ENCODE measurements around the gene METTL25.

The METTL25 gene

DNA sequence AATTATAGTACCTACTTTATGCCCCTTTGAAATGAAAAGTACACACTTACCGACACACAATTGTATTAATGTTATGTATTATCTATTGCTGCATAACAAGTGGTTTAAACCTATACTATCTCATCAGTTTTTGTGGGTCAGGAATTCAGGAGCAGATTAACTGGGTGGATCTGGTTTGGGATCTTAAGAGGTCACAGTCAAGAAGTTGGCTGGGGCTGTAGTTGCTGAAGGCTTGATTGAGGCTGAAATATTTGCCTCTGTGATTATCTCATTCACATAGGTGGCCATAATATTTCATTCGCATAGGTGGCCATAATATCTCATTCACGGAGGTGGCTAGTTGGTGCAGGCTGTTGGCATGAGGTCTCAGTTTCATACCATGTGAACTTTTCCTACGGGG, 5.7 kb downstream of the METTL25 start:
- TF ChIP-seq, protein P1, sequence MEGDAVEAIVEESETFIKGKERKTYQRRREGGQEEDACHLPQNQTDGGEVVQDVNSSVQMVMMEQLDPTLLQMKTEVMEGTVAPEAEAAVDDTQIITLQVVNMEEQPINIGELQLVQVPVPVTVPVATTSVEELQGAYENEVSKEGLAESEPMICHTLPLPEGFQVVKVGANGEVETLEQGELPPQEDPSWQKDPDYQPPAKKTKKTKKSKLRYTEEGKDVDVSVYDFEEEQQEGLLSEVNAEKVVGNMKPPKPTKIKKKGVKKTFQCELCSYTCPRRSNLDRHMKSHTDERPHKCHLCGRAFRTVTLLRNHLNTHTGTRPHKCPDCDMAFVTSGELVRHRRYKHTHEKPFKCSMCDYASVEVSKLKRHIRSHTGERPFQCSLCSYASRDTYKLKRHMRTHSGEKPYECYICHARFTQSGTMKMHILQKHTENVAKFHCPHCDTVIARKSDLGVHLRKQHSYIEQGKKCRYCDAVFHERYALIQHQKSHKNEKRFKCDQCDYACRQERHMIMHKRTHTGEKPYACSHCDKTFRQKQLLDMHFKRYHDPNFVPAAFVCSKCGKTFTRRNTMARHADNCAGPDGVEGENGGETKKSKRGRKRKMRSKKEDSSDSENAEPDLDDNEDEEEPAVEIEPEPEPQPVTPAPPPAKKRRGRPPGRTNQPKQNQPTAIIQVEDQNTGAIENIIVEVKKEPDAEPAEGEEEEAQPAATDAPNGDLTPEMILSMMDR (IDR thresholded peaks at IDR 0.05; ENCODE audit: insufficient read depth, missing control alignments): no peak
- DNase-seq (ENCODE audit: insufficient read length, low spot score) (no peak), FAIRE-seq (no peak)

DNA sequence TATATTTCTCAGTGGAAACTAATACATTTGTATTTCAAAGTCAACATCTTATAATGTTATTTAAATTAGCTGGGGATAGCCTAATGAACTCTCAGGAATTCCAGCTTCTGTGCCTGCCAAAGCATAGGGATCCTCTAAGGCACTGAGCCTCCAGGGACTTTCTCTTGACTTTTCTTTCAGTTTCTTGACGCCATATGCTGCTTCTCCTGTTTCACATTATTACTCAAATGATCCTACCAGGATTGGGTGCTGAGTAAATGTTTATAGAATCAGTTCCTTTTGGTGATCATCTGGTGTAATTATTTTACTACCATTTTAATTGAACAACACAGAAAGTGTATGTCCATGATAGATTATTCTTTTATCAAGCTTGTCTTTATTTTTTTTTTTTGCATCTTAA, 7.9 kb downstream of the METTL25 start:
- DNase-seq (ENCODE audit: insufficient read length, low spot score) (no peak), FAIRE-seq (peak; percentile 53)
- TF ChIP-seq, protein P1 (IDR thresholded peaks at IDR 0.05; ENCODE audit: insufficient read depth, missing control alignments): no peak

DNA sequence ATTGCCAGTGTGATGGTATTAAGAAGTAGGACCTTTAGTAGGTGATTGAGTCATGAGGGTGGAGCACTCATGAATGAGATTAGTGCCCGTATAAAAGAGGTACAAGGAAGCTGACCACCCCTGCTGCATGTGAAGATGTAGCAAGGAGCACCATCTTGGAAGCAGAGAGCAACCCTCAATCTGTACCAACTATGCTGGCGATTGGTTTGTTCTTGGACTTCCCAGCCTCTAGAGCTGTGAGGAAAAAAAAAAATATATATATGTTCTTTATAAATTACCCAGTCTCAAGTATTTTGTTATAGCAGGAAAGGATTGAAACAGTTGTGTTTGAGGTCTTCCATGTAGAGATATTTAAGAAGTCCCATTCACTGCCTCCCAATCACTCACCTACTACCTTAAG, 16.9 kb downstream of the METTL25 start:
- no peak for FAIRE-seq
- TF ChIP-seq, protein P1 (IDR thresholded peaks at IDR 0.05; ENCODE audit: insufficient read depth, missing control alignments): no peak
- no peak for DNase-seq (ENCODE audit: insufficient read length, low spot score)

DNA sequence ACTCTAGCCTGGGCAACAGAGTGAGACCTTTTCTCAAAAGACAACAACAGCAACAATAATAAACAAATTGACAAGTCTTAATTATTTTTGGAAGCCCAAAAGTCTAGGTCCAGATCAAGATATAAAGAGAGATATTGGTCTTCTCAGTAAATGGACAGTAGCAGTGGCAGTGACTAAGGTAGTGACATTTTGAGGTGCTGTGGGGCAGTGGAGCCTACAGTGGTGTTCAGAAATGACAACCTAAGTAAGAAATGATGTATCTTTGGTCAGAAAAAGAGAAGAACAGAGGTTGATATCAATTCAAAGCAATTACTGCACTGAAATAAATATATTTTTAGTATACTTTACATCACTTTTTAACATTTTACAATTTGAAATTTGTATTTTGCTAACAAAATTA, 20.7 kb downstream of the METTL25 start:
- TF ChIP-seq, protein P1 (IDR thresholded peaks at IDR 0.05; ENCODE audit: insufficient read depth, missing control alignments): no peak
- no peak for DNase-seq (ENCODE audit: insufficient read length, low spot score)
- FAIRE-seq: no peak

DNA sequence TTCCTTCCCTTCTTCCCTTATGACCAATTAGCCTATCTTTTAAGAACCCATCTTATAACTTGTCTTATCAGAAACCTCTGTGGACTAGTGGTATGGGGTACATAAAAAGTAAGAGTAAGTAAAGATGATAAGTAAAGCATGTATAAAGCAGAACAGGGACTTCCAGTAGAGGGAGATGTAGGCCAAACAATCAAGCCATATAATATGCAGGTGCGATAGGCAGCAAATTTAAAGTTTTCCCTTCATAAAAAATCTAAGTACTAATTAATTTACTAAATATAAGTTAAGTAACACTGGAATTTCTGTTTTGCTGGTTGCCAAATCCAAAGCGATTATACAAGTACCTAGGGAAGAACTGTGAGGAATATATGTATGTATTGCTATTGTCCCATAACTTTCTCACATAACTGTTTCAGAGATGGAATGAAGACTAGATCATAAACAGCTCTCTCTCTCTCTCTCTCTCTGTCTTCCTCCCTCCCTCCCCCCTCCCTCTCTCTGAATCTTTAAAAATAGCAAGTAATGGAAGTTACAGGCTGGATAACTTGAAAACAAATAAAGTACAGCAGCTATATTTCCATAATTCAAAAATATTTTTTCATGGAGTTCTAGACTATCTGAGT, 25.7 kb downstream of the METTL25 start:
- no peak for DNase-seq (ENCODE audit: insufficient read length, low spot score)
- TF ChIP-seq, protein P1 (IDR thresholded peaks at IDR 0.05; ENCODE audit: insufficient read depth, missing control alignments): peak; percentile 62
- peak; percentile 44 for FAIRE-seq

DNA sequence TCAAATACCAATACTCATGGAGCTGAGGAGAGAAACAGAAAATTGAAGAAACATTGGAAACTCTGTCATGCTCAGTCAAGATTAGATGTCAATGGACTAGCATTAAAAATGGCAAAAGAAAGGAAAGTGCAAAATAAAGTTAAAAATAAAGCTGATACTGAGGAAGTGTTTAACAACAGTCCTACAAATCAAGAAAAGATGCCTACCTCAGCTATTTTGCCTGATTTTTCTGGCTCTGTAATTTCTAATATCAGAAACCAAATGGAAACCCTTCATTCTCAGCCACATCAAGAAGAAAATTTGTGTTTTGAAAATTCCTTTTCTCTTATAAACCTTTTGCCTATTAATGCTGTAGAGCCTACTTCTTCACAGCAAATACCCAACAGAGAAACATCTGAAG, 40.5 kb downstream of the METTL25 start:
- DNase-seq (ENCODE audit: insufficient read length, low spot score) (no peak), FAIRE-seq (no peak)
- TF ChIP-seq, protein P1 (IDR thresholded peaks at IDR 0.05; ENCODE audit: insufficient read depth, missing control alignments): no peak

DNA sequence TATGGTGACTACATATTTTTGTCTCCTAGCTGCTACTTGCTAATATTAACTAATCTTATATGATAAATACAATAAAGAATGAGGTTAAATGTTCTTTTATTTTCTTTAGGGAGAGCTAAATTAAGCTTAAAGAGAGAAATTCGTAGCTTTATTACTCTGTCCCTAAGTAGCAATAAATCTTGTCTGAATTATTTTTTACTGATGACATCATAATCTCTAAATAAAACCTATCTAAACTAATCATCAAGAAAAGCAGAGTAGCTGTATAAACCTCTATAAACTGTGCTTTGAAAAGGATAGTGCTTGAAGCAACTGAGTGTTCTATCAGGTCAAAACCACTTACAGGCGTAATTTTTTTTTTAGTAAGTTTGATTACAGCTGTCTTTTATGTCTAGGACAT, 42.5 kb downstream of the METTL25 start:
- TF ChIP-seq, protein P1 (IDR thresholded peaks at IDR 0.05; ENCODE audit: insufficient read depth, missing control alignments): no peak
- FAIRE-seq (no peak), DNase-seq (ENCODE audit: insufficient read length, low spot score) (no peak)

Data from D721Med (cell line).